HG03039 (cell line): ENCODE results near the gene RAF1.
"Not testable (repeated sequence)": the region's sequence is repeated elsewhere in the genome, so short reads cannot be mapped to it uniquely, and the experiment has no call there.

Experiments
- ATAC-seq: cut with Tn5 transposase; IDR thresholded peaks from one replicate; pipeline ENCODE4 v1.9.1; 2021; ENCODE audit warnings: mild to moderate bottlenecking, moderate library complexity; ENCODE audit not compliant: unreplicated experiment

RAF1 gene

DNA sequence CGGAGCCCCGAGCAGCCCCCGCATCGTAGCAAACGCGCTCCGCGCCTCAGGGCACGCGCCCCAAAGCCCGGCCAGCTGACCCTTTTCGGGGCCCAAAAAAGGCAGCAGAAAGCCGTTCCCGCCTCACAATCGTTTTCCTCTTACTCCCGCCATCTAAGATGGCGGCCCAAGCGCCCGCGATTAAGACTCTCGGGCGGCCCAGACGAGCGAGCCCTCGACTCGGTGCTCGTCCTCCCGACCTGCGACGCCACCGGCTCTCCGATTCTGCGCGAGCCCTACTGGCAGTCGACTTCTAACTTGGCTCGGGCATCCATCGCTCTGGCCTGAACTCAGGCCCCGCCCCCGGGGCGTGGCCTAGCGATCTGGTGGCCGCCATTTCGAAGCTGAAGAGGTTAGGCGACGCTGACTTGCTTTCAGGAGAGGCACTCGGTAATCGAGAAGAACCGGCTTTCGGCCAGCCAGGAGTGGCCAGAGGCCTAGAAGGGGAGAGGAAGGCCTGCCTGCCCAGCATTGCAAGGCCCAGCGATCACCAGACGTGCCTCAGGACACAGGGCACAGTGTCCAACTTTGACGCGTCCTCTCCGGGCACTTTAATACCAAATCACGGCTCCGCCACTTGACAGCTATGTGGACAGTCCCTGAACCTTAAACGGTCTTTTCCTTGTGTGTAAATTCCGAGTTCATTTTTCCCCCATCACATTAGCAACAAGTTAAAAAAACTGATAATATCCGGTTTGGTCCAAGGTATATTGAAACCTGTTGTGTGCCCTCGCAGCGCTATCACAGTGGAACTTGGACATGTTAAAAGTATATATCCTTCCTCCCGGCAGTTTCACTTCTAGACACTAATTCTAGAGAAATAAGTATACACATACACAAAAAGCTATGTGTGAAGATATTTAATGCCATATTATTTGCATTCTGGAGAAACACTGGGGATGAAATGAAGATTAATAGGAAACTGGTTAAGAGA lies at the start of gene RAF1:
Gene RAF1, minus strand, starts transcription at position 182 of the 973 bp plus-strand sequence. CDS start 45,396 bp downstream, outside the sequence.
- ATAC-seq = peak; percentile 89

DNA sequence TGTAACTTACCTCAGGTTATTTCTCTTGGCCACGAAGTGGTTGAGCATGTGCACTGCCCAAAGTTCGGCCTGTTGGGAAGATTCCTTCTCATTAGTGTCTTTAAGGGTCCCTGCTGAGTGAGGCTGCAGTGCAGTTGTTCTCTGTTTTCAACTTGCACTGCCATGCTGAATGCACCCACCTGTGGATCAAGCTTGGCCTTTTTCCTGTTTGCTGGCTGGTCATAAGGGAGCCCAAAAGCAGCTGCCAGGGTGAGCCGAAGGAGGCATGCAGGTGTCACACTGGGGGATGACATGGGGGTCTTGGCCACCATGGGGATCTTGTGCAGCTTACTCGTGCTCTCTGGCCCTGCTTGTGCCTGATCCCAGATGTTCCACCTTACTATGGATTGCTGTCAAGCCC lies 46.1 kb upstream of the RAF1 start:
- no peak for ATAC-seq

DNA sequence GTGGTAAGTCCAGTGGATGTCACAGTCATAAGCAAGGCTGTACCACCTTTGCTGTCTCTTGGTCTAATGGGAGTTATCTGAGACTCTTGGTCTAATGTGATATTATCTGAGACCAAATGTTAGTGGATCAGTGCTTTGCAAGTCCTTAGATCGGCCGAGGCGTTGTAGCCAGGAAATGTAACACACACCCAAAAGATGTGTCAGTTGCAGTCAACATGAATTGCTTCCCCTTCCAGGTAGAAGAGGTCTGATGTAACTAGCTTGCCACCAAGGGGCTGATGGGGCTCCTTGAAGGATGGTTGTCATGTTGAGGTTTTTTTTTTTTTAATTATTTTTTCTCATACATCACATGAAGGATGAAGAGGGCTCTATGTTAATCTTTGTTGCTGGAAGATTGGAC lies 45.4 kb upstream of the RAF1 start:
- no peak for ATAC-seq

DNA sequence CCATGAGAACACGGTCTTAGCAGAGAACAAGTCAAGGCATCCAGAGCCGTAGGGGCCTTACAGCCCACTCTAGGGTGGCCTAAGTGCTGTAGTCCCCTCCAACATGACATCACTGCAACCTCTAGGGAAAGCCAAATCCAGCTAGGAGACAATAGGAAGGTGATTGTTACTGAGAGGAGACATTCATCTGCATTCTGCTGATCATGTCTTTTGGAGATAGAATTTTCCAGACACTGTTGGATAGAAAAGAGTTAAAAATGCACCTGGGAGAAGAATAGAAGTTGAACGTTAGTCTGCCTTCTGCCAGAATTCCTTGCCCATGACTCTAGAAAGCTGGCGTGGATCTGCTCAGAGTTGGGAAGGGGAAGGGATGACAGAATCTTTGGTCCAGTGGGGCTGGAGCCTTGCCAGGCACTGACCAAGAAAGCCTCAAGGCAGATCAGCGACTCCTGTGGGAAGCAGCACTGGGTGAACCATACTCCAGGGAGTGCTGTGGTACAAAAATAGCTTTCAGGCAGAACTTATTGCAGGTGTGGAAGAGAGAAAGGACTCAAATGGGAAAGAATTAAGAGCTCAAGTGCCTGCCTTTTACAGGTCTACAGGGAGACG lies 44.8 kb upstream of the RAF1 start:
- ATAC-seq = no peak

DNA sequence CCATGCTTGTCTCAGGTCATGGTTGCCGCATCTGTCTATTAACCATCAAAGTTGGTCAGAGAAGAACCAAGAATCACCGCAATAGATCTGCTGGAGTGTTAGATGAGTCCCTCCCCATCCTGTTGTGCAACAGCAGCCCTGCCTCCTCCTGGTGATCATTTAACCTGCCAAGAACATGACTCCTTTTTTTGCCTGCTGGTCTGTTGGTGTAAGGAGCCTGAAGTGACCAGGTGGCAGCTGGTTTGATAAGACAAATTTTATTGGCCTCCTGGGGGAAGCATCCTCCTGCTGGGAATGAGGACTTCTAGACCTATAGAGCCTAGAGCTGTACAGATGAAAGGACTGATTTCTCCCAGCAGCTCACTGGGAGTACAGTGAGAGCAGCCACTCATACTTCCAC lies 43.5 kb upstream of the RAF1 start:
- no peak for ATAC-seq

DNA sequence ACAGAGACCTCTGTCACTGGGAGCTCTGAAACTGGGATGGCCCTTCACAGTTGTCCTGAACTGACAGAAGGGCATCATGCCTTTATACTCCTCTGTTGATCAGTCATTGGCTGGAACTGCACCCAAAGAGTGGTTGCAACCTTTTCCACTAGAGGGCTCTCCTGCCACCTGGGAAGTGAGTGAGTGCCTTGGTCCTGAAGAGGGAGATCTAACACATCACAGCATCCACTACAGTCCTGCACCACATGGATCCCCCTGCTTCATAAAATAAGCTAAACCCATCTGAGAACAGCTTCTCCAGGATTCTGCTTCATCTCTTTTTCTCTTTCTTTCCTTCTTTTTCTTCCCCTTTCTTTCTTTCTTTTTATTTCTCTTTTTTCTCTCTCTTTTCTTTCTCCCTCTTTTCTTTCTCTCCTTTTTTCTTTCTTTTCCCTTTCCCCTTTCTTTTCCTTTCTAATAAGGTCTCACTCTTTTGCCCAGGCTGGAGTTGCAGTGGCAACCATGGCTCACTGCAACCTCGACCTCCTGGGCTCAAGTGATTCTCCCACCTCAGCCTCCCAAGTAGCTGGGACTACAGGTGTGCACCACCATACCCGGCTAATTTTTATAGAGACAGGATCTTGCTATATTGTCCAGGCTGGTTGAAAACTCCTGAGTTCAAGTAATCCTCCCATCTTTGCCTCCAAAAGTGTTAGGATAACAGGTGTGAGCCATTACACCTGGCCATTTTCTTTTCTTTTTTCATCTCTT lies 42.8 kb upstream of the RAF1 start:
- ATAC-seq = peak; percentile 85

DNA sequence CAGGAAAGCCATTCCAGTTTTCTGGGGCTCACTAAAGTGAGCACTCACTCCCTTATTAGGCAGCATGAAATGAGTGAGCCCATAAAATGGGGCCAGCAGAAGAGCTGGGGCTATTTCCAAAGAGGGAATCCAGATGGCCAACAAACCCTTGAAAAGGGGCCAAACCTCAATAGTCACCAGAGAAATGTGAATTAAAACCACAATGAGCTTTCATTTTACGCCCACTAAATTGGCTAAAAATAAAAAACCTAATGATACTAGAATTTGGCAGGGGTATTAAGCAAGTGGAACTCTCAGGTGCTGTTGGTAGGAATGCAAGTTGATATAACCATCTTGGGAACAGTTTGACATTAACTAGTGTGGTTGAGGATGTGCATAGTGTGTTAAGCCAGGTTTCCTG lies 42.1 kb upstream of the RAF1 start:
- no peak for ATAC-seq

DNA sequence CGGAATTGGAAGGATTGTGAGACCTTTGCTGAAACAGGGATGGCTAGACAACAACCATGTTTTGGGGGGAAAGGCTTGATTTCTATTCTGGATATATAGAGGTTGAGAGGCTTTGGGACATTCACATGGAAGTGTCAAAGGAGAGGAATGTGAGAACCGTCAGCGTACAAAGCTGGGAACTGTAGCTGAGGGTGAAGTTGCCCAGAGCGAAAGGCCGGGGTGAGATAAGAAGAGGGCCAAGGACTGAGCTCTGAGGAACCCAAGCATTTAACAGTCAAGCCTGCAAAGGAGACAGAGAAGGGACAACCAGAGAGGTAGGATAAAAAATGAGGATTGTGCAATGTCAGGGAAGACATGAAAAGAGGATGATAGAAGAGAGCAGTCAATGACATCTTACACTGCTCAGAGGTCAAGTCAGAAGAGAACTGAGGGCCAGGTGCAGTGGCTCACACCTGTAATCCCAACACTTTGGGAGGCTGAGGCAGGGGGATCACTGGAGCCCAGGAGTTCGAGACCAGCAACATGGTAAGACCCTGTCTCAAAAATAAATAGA lies 41.5 kb upstream of the RAF1 start:
- no peak for ATAC-seq

DNA sequence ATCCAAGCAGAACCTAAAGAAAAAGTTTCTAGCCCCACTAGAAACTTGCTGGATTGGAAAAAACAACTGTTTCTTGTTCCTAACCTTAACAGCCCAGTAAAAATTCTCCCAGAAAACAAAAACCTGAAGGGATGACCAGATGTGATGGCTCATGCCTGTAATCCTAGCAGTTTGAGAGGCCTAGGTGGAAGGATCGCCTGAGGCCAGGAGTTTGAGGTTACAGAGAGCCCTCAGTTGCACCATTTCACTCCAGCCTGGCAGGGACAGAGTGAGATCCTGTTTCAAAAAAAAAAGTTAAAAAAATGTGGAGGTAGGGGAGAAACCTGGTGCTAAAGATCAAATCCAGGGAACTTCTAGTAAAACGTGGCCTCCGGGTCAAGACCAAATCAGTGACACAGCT lies 38.6 kb upstream of the RAF1 start:
- ATAC-seq = no peak

DNA sequence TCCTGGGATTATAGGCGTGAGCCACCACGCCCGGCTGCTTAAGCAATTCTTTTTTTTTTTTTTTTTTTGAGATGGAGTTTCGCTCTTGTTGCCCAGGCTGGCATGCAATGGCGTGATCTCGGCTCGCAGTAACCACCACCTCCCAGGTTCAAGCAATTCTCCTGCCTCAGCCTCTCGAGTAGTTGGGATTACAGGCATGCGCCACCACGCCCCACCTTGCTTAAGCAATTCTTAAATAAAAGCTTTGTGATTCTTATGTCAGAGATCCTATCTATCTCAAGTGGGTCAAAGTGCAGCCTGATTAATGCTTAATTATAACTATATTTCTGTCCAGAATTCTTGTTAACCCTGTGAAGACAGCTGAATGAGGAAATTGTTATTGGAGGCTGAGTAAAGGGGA lies 37.7 kb upstream of the RAF1 start:
- ATAC-seq = not testable (repeated sequence)

DNA sequence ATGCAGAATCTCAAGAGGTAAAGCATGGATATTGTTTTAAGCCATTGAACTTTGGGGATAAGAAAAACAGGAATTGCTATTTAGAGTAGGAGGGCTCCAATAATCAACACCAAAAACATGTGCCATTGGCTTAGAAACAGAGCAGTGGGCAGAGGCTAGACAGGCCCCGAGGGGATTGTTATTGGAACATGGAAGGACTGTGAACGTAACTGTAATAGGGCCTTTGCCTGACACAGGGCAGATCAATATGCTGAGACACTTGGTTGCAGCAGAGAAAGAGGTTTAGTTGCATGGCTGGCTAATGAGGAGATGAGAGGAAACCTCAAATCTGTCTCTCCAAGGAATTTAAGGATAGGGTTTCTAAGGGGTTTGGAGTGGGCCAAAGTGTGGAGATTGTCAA lies 36.9 kb upstream of the RAF1 start:
- ATAC-seq = no peak

DNA sequence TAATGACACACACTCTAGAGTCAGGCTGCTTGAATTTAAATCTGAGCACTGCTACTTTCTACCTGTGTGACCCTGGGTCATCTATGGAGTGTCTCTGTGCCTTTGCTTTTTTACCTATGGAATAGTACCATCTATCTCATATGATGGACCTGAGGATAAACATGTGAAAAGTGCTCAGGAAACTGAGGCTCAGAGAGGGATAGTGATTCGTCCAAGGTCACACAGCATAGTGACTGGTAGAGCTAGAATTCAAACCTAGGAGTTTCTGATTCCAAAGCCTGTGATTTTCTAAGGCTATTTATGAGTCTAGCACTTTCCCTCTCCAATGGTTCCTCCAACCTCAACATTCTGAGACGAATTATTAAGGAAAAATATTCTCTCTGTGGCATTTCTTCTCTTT lies 32.0 kb upstream of the RAF1 start:
- no peak for ATAC-seq

DNA sequence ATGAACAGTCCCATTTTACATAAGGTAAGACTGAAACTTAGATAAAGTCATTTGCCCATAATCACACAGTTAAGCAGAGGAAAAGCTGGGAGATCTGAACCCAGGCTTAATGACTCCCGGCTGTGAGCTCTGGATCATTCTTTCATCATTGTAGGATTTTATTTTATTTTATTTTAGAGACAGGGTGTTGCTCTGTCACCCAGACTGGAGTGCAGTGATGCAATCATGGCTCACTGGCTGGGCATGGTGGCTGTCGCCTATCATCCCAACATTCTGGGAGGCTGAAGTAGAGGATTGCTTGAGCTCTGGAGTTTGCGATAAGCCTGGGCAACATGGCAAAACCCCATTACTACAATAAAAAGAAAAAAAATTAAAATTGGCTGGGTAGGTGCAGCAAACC lies 31.2 kb upstream of the RAF1 start:
- ATAC-seq = no peak

DNA sequence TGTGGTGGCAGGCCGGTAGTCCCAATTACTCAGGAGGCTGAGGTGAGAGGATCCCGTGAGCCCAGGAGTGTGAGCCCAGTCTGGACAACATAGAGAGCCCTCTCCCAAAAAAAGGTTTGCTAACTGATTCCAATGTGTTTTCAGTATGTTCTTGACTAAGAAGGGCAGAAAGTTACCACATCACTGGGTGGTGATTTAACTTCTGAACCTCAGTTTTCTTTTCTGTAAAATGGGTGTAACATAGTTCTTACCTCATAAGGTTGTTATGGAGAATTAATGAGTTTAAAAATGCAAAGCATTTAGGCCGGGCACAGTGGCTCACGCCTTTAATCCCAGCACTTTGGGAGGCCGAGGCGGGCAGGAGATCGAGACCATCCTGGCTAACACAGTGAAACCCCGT lies 28.5 kb upstream of the RAF1 start:
- ATAC-seq = no peak

DNA sequence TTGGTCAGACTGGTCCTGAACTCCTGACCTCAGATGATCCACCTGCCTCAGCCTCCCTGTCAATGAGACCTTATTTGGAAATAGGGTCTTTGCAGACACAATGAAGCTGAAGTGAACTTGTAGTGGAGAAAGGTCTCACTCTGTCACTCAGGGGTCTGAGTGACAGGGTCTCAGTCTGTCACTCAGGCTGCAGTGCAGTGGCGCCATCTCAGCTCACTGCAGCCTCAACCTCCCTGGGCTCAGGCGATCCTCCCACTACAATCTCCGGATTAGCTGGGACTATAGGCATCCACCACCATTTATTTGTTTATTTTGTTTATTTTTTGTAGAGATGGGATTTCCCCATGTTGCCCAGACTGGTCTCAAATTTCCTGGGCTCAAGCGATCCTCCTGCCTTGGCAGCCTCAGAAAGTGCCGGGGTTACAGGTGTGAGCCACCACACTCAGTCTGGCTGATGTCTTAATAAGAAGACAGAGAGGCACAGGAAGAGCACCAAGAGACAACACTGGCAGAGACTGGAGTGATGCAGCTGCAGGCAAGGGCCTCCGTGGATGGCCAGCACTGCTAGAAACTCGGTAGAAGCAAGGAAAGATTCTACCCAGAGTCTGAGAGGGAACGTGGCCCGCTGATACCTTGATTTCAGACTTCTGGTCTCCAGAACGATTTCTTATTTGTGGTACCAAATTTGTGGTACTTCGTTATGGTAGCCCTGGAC lies 26.2 kb upstream of the RAF1 start:
- ATAC-seq = no peak

DNA sequence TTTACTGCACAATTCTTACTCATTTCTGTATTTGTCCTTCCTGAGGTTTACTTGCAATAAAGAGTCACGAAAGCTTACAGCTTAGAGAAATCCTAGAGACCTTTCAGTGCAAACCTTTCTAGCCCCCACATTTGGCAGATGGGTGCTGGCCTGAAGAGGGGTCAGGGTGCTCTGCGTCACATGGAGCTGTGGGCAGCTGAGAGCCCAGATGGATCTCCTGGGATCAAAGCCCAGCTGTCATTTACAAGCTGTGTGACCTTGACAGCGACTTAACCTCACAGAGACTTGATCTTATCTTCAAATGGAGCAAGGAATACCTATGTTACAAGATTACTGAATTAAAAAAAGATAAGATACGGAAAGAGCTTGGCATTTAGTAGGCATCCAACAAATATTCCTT lies 24.0 kb upstream of the RAF1 start:
- no peak for ATAC-seq

DNA sequence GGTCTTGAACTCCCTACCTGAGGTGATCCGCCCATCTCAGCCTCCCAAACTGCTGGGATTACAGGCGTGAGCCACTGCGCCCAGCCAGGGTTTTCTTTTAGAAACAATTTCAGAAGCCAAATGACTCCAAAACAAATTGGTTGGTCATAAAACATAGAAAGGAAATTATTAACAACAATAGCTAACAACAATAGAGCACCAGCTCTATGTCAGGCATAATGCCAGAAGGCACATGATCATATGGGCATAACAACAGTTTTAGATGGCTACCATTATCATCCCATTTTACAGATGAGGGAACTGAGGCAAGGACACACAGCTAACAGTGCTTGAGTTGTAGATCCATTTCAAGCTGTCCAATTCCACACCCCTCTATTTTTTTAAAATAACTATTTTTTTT lies 22.2 kb upstream of the RAF1 start:
- no peak for ATAC-seq

DNA sequence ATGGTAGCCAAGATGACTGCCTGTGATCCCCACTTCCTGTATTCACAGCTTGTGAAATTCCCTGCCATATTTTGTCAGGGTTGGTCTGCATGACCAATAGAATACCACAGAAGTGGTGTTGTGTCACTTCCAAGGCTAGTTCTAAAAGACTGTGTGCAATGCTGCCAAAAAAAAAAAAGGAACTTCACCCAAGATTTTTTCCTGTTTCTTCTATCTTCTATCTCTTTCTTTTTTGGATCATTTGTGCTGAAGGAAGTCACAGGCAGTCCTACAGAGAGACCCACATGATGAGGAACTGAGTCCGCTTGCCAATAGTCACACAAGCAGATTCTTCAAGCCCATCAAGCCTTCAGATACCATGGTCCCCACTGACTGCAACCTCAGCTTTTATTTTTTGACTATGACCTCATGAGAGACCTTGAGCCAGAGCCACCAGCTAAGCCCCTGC lies 18.1 kb upstream of the RAF1 start:
- no peak for ATAC-seq

DNA sequence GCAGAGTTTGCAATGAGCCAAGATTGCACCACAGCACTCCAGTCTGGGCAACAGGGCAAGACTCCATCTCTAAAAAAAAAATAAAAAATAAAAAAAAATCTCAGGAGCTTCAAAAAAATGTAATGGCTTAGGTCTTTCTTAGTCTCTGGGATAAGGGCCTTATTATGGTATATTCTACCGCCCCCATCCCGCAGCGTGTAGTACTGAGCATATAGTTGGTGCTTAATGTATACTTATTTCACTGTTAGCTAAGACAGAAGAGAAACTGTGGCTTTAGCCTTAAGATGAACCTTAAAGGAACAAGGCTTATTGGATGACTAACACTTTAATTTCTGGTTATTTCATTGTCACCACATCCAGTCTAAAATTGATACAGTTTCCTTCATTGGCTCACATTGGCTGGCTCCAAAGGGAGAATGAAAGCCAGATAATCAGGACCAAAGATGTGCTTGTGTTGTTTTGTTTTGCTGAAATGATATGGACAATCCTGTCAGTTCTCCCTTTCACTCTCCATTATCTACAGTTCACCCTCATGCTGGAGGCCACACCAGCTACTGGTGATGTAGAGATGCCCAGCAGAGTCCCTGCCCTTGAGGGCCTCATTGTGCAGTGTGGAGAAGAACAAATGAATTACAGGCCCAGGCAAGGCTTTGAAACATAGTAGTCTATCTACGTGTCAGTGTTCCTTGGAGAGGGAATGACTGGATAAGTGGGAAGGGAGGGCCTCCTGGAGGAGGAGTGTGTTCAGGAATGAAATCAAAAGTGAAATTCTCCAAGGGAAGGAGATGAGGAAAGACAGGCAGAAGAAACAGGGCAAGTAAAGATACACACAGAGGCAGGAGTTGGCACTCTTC lies 17.4 kb upstream of the RAF1 start:
- no peak for ATAC-seq

DNA sequence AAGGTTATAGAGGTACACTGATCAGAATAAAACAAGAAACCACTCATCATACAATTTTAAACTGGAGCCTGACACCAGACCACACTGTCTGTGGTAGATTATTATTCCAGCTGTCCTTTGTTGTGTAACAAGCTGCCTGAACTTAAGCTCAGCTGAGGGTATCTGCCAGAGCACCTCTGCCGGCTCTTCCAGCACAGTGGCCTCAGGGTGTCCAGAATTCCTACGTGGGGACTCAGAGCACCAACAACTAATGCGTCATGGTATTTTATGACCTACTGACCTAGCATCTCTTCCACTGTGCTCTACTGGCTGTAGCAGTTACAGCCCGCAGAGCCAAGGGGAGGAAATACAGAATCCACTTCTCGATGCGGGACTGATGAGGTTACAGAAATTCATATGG lies 15.6 kb upstream of the RAF1 start:
- ATAC-seq = no peak
